H1 (cell line): Measurements from ENCODE around the gene SPC25. TPM values are rescaled to one million over a fixed set of nuclear protein-coding genes. Genes with fewer than 3 reads are reported as not detected.

ENCODE experiments used
- CTCF ChIA-PET: fragments of 300-600 bp; sonication (Branson Sonifier 250); formaldehyde crosslinking; loops from one replicate; lab custom pipeline; 2021; ENCODE audit not compliant: partially characterized antibody; lab: Charles Lee
- POLR2A ChIA-PET: fragments of 300-600 bp; sonication (Branson Sonifier 250); formaldehyde crosslinking; loops from one replicate; lab custom pipeline; 2021; ENCODE audit warnings: inconsistent platforms; ENCODE audit not compliant: partially characterized antibody; lab: Charles Lee
- DNase-seq, 2 experiments: peaks; one replicate each; pipeline versions ENCODE4 v3.0.0 to v3.0.0-alpha.2; 2010 to 2022; ENCODE audit warnings: low spot score in 2 of 2, low read depth in 1 of 2, mixed read lengths in 1 of 2
- FAIRE-seq: peaks from 2 replicates; lab custom pipeline; 2011; peaks lifted over from hg19 to GRCh38; lab: Jason Lieb, UNC
- H2AFZ ChIP-seq: 2 replicates; pipeline ENCODE4 v1.8.1; 2012; ENCODE audit warnings: low read length, inconsistent platforms
- H2AK5ac ChIP-seq: 2 replicates; pipeline ENCODE4 v1.6.1; 2013; ENCODE audit warnings: low read depth, low read length
- H2BK120ac ChIP-seq: replicated peaks from 2 replicates; pipeline ENCODE3; 2013; ENCODE audit warnings: low read depth, low read length, inconsistent platforms
- H2BK12ac ChIP-seq: 2 replicates; pipeline ENCODE4 v1.6.1; 2013; ENCODE audit warnings: low read depth, low read length
- H2BK15ac ChIP-seq: 2 replicates; pipeline ENCODE4 v1.6.1; 2013; ENCODE audit warnings: low read length
- H2BK20ac ChIP-seq: 2 replicates; pipeline ENCODE4 v1.6.1; 2013; ENCODE audit warnings: low read length
- H2BK5ac ChIP-seq: 2 replicates; pipeline ENCODE4 v1.6.1; 2013; ENCODE audit warnings: low read depth, low read length
- H3K14ac ChIP-seq: 2 replicates; pipeline ENCODE4 v1.6.1; 2013; ENCODE audit warnings: inconsistent platforms; ENCODE audit not compliant: insufficient read length
- H3K18ac ChIP-seq: 2 replicates; pipeline ENCODE4 v1.6.1; 2013; ENCODE audit warnings: low read length; ENCODE audit errors: extremely low read depth
- H3K23ac ChIP-seq: 2 replicates; pipeline ENCODE4 v1.6.1; 2013; ENCODE audit warnings: inconsistent platforms; ENCODE audit not compliant: insufficient read length
- H3K23me2 ChIP-seq: 2 replicates; pipeline ENCODE4 v1.6.1; 2013; ENCODE audit warnings: low read depth, low read length
- H3K27ac ChIP-seq: 2 replicates; pipeline ENCODE4 v1.6.1; 2011; ENCODE audit warnings: low read depth, low read length, inconsistent platforms
- H3K27me3 ChIP-seq, 4 experiments: replicated peaks in 1 of 4; 1 replicate in 1 of 4; 2 replicates in 3 of 4; pipeline versions ENCODE4 v1.6.1 to v1.8.1; 2011 to 2013; ENCODE audit warnings: low read length in 3 of 4, mild to moderate bottlenecking in 3 of 4, inconsistent platforms in 2 of 4, mixed read lengths in 2 of 4, moderate library complexity in 1 of 4; ENCODE audit not compliant: control insufficient read depth in 3 of 4, insufficient read depth in 3 of 4; ENCODE audit errors: extremely low read depth in 1 of 4
- H3K36me3 ChIP-seq, 4 experiments: 2 replicates each; pipeline versions ENCODE4 v1.6.1 to v1.8.1; 2011 to 2013; ENCODE audit warnings: mild to moderate bottlenecking in 4 of 4, low read length in 3 of 4, moderate library complexity in 2 of 4, control low read depth in 1 of 4, inconsistent platforms in 1 of 4; ENCODE audit not compliant: insufficient read depth in 4 of 4, control insufficient read depth in 2 of 4
- H3K4ac ChIP-seq: replicated peaks from 2 replicates; pipeline ENCODE3; 2013; ENCODE audit warnings: low read length, low read depth, mixed read lengths, inconsistent platforms; ENCODE audit not compliant: insufficient read length
- H3K4me1 ChIP-seq, 4 experiments: replicated peaks in 1 of 4; 1 replicate in 1 of 4; 2 replicates in 3 of 4; pipeline versions ENCODE4 v1.6.1 to v1.8.1; 2011 to 2013; ENCODE audit warnings: low read length in 3 of 4, inconsistent platforms in 2 of 4, mixed read lengths in 1 of 4; ENCODE audit not compliant: insufficient read depth in 4 of 4, control insufficient read depth in 3 of 4
- H3K4me2 ChIP-seq, 2 experiments: 2 replicates each; pipeline versions ENCODE4 v1.6.1 to v1.8.1; 2011 to 2013; ENCODE audit warnings: low read depth in 2 of 2, low read length in 2 of 2, control low read depth in 1 of 2, inconsistent platforms in 1 of 2, mild to moderate bottlenecking in 1 of 2; ENCODE audit not compliant: insufficient read depth in 1 of 2
- H3K4me3 ChIP-seq, 4 experiments: fragments of 200-600, 300-600 bp in 1 of 4; sonication (generic), shearing (Covaris generic), sonication (Bioruptor Twin) in 1 of 4; 2 replicates each; pipeline versions ENCODE4 v1.5.1 to v1.8.1; 2011 to 2016; ENCODE audit warnings: low read length in 4 of 4, low read depth in 3 of 4, control low read depth in 2 of 4, inconsistent platforms in 2 of 4, mild to moderate bottlenecking in 2 of 4, mixed read lengths in 1 of 4, moderate library complexity in 1 of 4; ENCODE audit not compliant: insufficient read depth in 2 of 4; ENCODE audit errors: extremely low read depth in 1 of 4
- H3K56ac ChIP-seq: replicated peaks from 2 replicates; pipeline ENCODE3; 2013; ENCODE audit warnings: low read depth, mild to moderate bottlenecking, mixed read lengths, low read length, inconsistent platforms; ENCODE audit not compliant: insufficient read length
- H3K79me1 ChIP-seq: 2 replicates; pipeline ENCODE4 v1.6.1; 2013; ENCODE audit warnings: low read depth, low read length, control low read depth
- H3K79me2 ChIP-seq, 2 experiments: 2 replicates each; pipeline versions ENCODE4 v1.6.1 to v1.8.1; 2012 to 2013; ENCODE audit warnings: low read length in 2 of 2, mild to moderate bottlenecking in 2 of 2, inconsistent platforms in 1 of 2; ENCODE audit not compliant: insufficient read depth in 2 of 2, control insufficient read depth in 1 of 2
- H3K9ac ChIP-seq, 4 experiments: replicated peaks in 1 of 4; 1 replicate in 1 of 4; 2 replicates in 3 of 4; pipeline versions ENCODE4 v1.6.1 to v1.8.1; 2011 to 2013; ENCODE audit warnings: low read depth in 3 of 4, low read length in 3 of 4, control low read depth in 2 of 4, mild to moderate bottlenecking in 2 of 4, moderate library complexity in 2 of 4, inconsistent platforms in 1 of 4; ENCODE audit errors: extremely low read depth in 1 of 4
- H3K9me3 ChIP-seq, 2 experiments: 2 replicates each; pipeline versions ENCODE4 v1.6.1 to v1.8.1; 2012 to 2013; ENCODE audit warnings: mild to moderate bottlenecking in 2 of 2, moderate library complexity in 2 of 2, control low read depth in 1 of 2, inconsistent platforms in 1 of 2, low read depth in 1 of 2, low read length in 1 of 2, mixed read lengths in 1 of 2; ENCODE audit not compliant: insufficient read depth in 2 of 2
- H4K20me1 ChIP-seq, 2 experiments: replicated peaks in 1 of 2; 2 replicates each; pipeline versions ENCODE3 to v1.8.1; 2011 to 2013; ENCODE audit warnings: inconsistent platforms in 2 of 2, low read length in 2 of 2, mild to moderate bottlenecking in 1 of 2; ENCODE audit not compliant: insufficient read depth in 2 of 2, control insufficient read depth in 1 of 2
- H4K5ac ChIP-seq: 2 replicates; pipeline ENCODE4 v1.6.1; 2013; ENCODE audit warnings: low read length, low read depth, mixed read lengths, inconsistent platforms; ENCODE audit not compliant: insufficient read length
- H4K8ac ChIP-seq: 2 replicates; pipeline ENCODE4 v1.8.0; 2013; ENCODE audit warnings: mild to moderate bottlenecking, moderate library complexity, low read length, inconsistent platforms; ENCODE audit not compliant: insufficient read depth; ENCODE audit errors: extremely low read depth
- H4K91ac ChIP-seq: replicated peaks from 2 replicates; pipeline ENCODE3; 2013; ENCODE audit warnings: low read length, mixed read lengths, inconsistent platforms; ENCODE audit not compliant: insufficient read length
- RFX5 ChIP-seq: IDR thresholded peaks from 2 replicates; pipeline ENCODE4 v1.6.1; 2011; ENCODE audit warnings: low read depth, low read length, improper control_type of control experiment, borderline replicate concordance
- WGBS, 2 experiments: shearing (Covaris generic) in 1 of 2; methylation state at CpG; one replicate each; pipeline versions ENCODE4 v1.1.6 to v1.1.7; 2013 to 2015; ENCODE audit warnings: low lambda C conversion rate in 2 of 2, mixed read lengths in 2 of 2, inconsistent platforms in 1 of 2, low coverage in 1 of 2, missing lambda C conversion rate in 1 of 2; ENCODE audit not compliant: insufficient replicate concordance in 2 of 2, insufficient coverage in 1 of 2, insufficient read length in 1 of 2; ENCODE audit errors: extremely low coverage in 1 of 2, missing lambda C conversion rate in 1 of 2; 5-methylcytosine and 5-hydroxymethylcytosine counted together
- polyA plus RNA-seq, 7 experiments: library from polyadenylated mRNA; depleted of rRNA in 3 of 7; stranded (reverse) in 5 of 7; unstranded in 2 of 7; fragments of >200 nt in 5 of 7; fragments of 200-250 nt in 2 of 7; gene quantifications; 1 replicate in 5 of 7; 2 replicates in 1 of 7; 4 replicates in 1 of 7; pipeline versions ENCODE4 v1.2.1 to v1.2.3, GENCODE V29; 2011 to 2013; ENCODE audit warnings: missing spikeins in 2 of 7, mixed read lengths in 2 of 7
- total RNA-seq: library from RNA; stranded (reverse); fragmentation: NEBNext Ultra II Directional; extraction: Animal tissue kit (Norgen Biotek cat#: 25700); gene quantifications from 2 replicates; pipeline ENCODE4 v1.2.1, GENCODE V29; 2021

The SPC25 gene
- total and polyA plus RNA-seq, 2 of the 8 experiments (the other 6 are each of a cell fraction or from before 2014, with no cell fraction given) = 21.0 to 34.7 TPM

DNA sequence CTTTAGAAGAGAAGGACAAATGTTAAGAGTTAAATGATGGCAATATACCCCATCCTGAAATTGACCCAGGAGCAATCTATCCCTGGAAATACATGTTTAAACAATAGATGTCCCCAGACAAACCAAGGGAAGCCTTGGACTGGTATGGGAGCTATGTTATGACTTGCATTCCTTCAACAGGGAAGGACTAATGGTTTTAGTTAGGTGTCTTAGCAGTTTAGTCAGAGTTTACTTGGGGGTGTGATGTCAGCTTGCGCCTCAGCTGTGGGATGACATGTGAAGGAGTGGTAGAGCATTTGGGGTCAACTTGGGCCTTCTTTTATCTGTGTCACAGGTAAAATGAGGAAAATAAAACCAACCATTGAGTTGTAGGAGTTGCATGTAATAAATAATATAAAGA lies 36.8 kb downstream of the SPC25 start:
- Histone ChIP-seq H3K4me2 (no peak overlapping the region), H2BK15ac (no peak overlapping the region), H4K91ac (no peak overlapping the region), H2BK12ac (no peak overlapping the region), H4K5ac (no peak overlapping the region), H2AK5ac (no peak overlapping the region), H2BK5ac (no peak overlapping the region), H3K79me1 (no peaks in the 10 kb centered on the region), H3K79me2 (no peaks in the 10 kb centered on the region), H4K20me1 (no peaks in the 10 kb centered on the region), H3K27ac (no peak overlapping the region), H3K23me2 (no peaks in the 10 kb centered on the region), H3K14ac (no peak overlapping the region), H3K23ac (no peak overlapping the region), H4K8ac (no peak overlapping the region), H3K4ac (no peak overlapping the region), H2BK120ac (no peak overlapping the region), H3K18ac (no peak overlapping the region), H3K4me3 (no peak overlapping the region), H3K56ac (no peak overlapping the region), H3K27me3 (no peaks in the 10 kb centered on the region), H3K9ac (no peak overlapping the region), H3K4me1 (peaks cover 0 to 5% (median 0%) of the 10 kb centered on the region in 4 experiments; a peak in 1 of 7 replicates), H3K36me3 (no peaks in the 10 kb centered on the region; a peak in 1 of 8 replicates), H2BK20ac (no peak overlapping the region), H2AFZ (no peak overlapping the region), H3K9me3 (no peaks in the 10 kb centered on the region)
- WGBS, 2 experiments = 95% methylated on average over 1 of the region's 1 CpG; no CpG with 5 or more reads in 1 of the 2 experiments
- ChIA-PET POLR2A (no interaction called here), CTCF (interaction anchor here (0.6 to 1.3 kb wide), 2 partner anchors 9 to 358 kb away, joined by 4 read pairs; no protein-coding TSS in a partner anchor)
- FAIRE-seq = no peak
- no peak for DNase-seq
- no peak for TF ChIP-seq RFX5
